GM19099 (cell line): ENCODE results near the gene ST7L.

Experiments
- POLR2A ChIP-seq: IDR thresholded peaks from 3 replicates; pipeline ENCODE4 v1.6.1; 2011; ENCODE audit warnings: low read depth; ENCODE audit not compliant: insufficient read length; ENCODE audit errors: extremely low read depth

The ST7L gene

GRCh38 chr1:112504661-112505399 lies 114.1 kb downstream of the ST7L start:
- no peak for TF ChIP-seq POLR2A

GRCh38 chr1:112504001-112504660 lies 114.8 kb downstream of the ST7L start:
- no peak for TF ChIP-seq POLR2A

- TF ChIP-seq POLR2A = no peak
These were observed 116.1 kb downstream of the ST7L start for GRCh38 chr1:112502826-112503225.

GRCh38 chr1:112501810-112502641 lies 116.9 kb downstream of the ST7L start:
- TF ChIP-seq POLR2A = no peak

GRCh38 chr1:112496290-112496689 lies 122.7 kb downstream of the ST7L start:
- TF ChIP-seq POLR2A = no peak

GRCh38 chr1:112493351-112493750 lies 125.6 kb downstream of the ST7L start:
- TF ChIP-seq POLR2A = no peak

GRCh38 chr1:112492076-112492475 lies 126.9 kb downstream of the ST7L start:
- no peak for TF ChIP-seq POLR2A

- TF ChIP-seq POLR2A = no peak
These were observed 130.8 kb downstream of the ST7L start for GRCh38 chr1:112488141-112488540.

GRCh38 chr1:112478314-112478713 lies 140.6 kb downstream of the ST7L start:
- TF ChIP-seq POLR2A = no peak

- TF ChIP-seq POLR2A = no peak
These were observed 141.4 kb downstream of the ST7L start for GRCh38 chr1:112477550-112477949.
